HG02759 (cell line): ENCODE data around the gene GLYATL1.

Experiments
- ATAC-seq: cut with Tn5 transposase; IDR thresholded peaks from one replicate; pipeline ENCODE4 v1.9.1; 2021; ENCODE audit warnings: mild to moderate bottlenecking, moderate library complexity; ENCODE audit not compliant: unreplicated experiment

The GLYATL1 gene

GRCh38 chr11:58926251-58926650, 13.0 kb upstream of the GLYATL1 start:
- no peak for ATAC-seq

GRCh38 chr11:58926695-58927094, 12.6 kb upstream of the GLYATL1 start:
- no peak for ATAC-seq

GRCh38 chr11:58927393-58928106, 11.7 kb upstream of the GLYATL1 start:
- ATAC-seq, result no peak

- ATAC-seq, result no peak
Observed at GRCh38 chr11:58928107-58928499, 11.2 kb upstream of the GLYATL1 start.

GRCh38 chr11:58928691-58929090, 10.6 kb upstream of the GLYATL1 start:
- no peak for ATAC-seq

GRCh38 chr11:58930926-58931325, 8.4 kb upstream of the GLYATL1 start:
- no peak for ATAC-seq

GRCh38 chr11:58933661-58934060, 5.6 kb upstream of the GLYATL1 start:
- ATAC-seq, result no peak

- ATAC-seq, result no peak
Observed at GRCh38 chr11:58934945-58935513, 4.3 kb upstream of the GLYATL1 start.

- no peak for ATAC-seq
Observed at GRCh38 chr11:58938398-58938797, 890 bp upstream of the GLYATL1 start.

- no peak for ATAC-seq
Observed at GRCh38 chr11:58940028-58940427, 740 bp downstream of the GLYATL1 start.

GRCh38 chr11:58941838-58942237, 2.5 kb downstream of the GLYATL1 start:
- ATAC-seq, result no peak

GRCh38 chr11:58945663-58946062, 6.4 kb downstream of the GLYATL1 start:
- no peak for ATAC-seq

- ATAC-seq, result no peak
Observed at GRCh38 chr11:58949184-58949583, 9.9 kb downstream of the GLYATL1 start.

GRCh38 chr11:58957922-58958321, 18.6 kb downstream of the GLYATL1 start:
- no peak for ATAC-seq

- ATAC-seq, result peak; percentile 71
Observed at GRCh38 chr11:58958500-58958899, 19.2 kb downstream of the GLYATL1 start.

- no peak for ATAC-seq
Observed at GRCh38 chr11:58963551-58964104, 24.3 kb downstream of the GLYATL1 start.

- ATAC-seq, result no peak
Observed at GRCh38 chr11:58965246-58965985, 26.1 kb downstream of the GLYATL1 start.

GRCh38 chr11:58968251-58968711, 29.0 kb downstream of the GLYATL1 start:
- ATAC-seq, result no peak

- no peak for ATAC-seq
Observed at GRCh38 chr11:58977470-58977869, 38.2 kb downstream of the GLYATL1 start.

GRCh38 chr11:58979222-58979621, 39.9 kb downstream of the GLYATL1 start:
- no peak for ATAC-seq

- ATAC-seq, result no peak
Observed at GRCh38 chr11:58980159-58980843, 41.0 kb downstream of the GLYATL1 start.
